ENCODE measurements around the gene RDH16.

The RDH16 gene

DNA sequence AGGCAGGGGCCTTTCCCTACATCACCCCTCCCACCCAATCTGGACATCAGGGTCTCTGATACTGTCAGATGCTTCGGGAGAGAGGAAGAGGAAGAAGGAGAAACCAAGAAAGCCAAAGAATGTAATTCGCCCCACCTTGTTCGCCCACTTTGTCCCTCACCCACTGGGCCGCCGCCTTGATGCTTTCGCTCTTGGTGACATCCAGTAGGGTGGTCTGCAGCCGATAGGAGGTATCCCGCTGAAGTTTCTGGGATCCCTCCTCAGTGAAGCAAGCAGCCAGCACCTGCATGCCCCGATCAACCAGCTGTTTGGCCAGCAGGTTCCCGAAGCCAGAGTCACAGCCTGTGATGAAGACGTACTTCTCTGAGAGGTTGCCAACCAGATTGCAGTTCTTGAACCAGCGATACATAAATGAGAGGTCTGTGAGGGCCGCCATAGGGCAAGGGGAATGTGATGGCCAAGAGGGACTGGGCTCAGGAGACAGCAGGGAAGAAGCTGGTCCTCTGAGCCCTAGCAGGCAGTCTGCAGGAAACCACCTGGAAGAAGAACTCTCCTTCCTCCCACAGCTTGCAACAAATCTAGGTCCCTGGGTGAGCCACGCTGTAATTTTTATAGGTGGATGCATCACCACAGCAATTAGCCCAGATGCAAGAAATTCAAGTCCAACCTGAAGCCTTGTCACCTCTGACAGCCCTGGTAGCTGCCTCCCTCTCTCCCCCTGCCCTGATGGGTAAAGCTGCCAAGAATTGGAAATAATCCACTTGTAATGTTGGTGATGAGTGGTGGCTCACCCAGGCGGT is 23.4 kb downstream of the RDH16 start, which contains the start of gene SDR9C7:
Gene SDR9C7 (minus strand): TSS at position 583 of the 800 bp plus-strand sequence. CDS start 147 bp downstream, at position 436.
- TF ChIP-seq, protein P1, sequence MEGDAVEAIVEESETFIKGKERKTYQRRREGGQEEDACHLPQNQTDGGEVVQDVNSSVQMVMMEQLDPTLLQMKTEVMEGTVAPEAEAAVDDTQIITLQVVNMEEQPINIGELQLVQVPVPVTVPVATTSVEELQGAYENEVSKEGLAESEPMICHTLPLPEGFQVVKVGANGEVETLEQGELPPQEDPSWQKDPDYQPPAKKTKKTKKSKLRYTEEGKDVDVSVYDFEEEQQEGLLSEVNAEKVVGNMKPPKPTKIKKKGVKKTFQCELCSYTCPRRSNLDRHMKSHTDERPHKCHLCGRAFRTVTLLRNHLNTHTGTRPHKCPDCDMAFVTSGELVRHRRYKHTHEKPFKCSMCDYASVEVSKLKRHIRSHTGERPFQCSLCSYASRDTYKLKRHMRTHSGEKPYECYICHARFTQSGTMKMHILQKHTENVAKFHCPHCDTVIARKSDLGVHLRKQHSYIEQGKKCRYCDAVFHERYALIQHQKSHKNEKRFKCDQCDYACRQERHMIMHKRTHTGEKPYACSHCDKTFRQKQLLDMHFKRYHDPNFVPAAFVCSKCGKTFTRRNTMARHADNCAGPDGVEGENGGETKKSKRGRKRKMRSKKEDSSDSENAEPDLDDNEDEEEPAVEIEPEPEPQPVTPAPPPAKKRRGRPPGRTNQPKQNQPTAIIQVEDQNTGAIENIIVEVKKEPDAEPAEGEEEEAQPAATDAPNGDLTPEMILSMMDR (conservative IDR thresholded peaks at IDR 0.05; ENCODE audit: low read length), result no peak
- no peak within 1 kb of the TSS for H3K4me3 ChIP-seq (ENCODE audit: low read length)
- DNase-seq (ENCODE audit: low read depth), result no peak

DNA sequence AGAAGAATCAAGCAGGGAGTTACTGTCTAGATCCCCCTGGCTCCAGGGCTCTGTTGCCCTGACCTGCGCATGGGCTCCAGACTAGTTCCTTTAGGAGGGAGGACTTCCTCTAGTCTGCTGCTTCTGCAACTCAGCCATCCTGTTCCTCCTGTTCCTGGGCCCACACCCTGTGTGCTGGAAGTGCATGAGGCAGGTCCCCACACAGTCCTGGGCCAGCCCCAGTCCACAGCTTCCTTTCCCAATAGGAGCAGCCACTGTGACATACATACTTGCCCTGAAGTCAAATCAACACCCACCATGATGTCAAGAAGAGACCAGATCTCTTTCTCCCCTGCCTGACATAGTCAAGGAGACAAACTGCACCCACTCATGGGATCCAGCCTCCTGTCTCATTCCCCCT is 24.5 kb downstream of the RDH16 start:
- DNase-seq (ENCODE audit: low read depth), result no peak
- no peak overlapping the region for H3K4me3 ChIP-seq (ENCODE audit: low read length)

DNA sequence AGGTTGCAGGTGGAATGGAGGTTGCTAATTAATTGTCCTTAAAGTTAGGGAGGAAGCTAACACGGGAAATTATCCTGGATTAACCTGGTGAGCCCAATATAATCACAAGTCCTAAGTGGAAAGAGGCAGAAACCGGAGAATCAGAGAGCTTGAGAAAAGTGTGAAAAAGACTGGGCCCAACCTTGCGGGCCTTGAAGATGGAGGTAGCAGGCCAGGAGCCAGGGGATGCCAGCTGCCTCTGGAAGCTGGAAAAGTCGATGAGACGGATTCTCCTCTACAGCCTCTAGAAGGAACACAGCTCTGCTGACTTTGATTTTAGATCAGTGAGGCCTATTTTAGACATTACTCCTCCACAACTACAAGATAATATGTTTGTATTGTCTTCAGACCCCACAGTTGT is 25.3 kb downstream of the RDH16 start:
- no peak for DNase-seq (ENCODE audit: low read depth)
- TF ChIP-seq, protein P1 (conservative IDR thresholded peaks at IDR 0.05; ENCODE audit: low read length), result no peak
- no peak overlapping the region for H3K4me3 ChIP-seq (ENCODE audit: low read length)

More for the DNA sequence above, 24.5 kb downstream of the RDH16 start:
- TF ChIP-seq, protein P1 (conservative IDR thresholded peaks at IDR 0.05; ENCODE audit: low read length), result no peak

DNA sequence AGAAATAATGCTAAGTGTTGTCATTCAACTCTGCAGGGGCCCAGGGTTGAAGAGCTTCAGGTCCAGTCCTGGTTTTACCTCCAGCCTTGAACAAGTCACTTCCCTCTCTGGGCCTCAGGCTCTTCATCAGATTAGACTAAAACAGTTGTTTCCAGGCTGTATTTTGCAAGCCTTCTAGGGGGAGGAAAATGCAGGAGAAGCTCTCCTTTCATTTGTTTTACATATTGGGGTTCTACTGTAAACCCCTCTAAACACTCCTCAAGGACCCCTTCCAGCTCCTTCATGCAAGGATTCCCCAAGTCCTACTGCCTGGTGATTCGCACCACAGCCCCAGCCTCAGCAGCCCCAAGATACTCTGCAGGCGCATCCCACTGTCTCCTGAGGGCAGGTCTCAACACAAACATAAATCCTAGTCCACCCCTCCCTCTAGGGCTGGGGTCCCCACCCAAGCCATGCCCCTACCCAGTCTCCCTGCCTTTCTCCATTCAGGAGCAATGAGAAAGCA is 25.9 kb downstream of the RDH16 start:
- TF ChIP-seq, protein P1 (conservative IDR thresholded peaks at IDR 0.05; ENCODE audit: low read length), result no peak
- H3K4me3 ChIP-seq (ENCODE audit: low read length), result no peak overlapping the region
- DNase-seq (ENCODE audit: low read depth), result peak; percentile 71

DNA sequence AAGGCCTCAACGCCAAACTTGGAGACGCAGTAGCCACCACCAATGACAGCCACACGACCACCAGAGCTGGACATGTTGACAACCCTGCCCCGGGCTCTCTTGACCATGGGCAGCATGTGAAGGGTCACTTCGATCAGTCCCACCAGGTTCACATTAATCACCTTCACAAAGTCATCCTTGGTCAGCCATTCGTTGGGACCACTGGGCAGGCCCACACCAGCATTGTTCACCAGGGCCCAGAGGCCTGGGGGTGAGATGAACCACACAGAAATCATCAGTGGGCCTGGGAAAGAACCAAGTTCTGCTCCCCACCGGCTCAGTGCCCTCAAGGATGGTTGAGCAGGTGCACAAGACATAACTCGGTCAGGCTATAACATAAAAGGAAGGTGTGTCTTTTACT is 27.2 kb downstream of the RDH16 start:
- TF ChIP-seq, protein P1 (conservative IDR thresholded peaks at IDR 0.05; ENCODE audit: low read length), result no peak
- H3K4me3 ChIP-seq (ENCODE audit: low read length), result no peak overlapping the region
- DNase-seq (ENCODE audit: low read depth), result no peak

DNA sequence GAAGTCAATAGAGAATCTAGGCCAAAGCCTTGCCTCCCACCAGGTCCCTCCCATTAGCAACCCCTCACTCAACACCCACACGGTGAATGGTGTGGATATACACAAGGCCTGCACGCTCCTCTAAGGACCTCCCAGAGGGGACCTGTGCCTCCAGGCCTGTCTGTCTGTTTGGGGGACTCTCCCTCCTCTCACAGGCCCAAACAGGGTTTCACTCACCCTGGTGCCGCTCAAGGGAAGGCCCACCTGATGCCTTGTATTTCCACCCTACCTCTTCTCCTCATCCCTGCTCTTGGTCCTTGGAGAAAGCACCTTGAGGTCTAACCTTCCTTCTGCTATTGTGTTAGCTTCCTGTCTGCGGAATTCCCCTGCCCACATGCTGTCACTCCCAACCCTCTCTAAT is 27.6 kb downstream of the RDH16 start:
- DNase-seq (ENCODE audit: low read depth), result no peak
- TF ChIP-seq, protein P1 (conservative IDR thresholded peaks at IDR 0.05; ENCODE audit: low read length), result no peak
- no peak overlapping the region for H3K4me3 ChIP-seq (ENCODE audit: low read length)

DNA sequence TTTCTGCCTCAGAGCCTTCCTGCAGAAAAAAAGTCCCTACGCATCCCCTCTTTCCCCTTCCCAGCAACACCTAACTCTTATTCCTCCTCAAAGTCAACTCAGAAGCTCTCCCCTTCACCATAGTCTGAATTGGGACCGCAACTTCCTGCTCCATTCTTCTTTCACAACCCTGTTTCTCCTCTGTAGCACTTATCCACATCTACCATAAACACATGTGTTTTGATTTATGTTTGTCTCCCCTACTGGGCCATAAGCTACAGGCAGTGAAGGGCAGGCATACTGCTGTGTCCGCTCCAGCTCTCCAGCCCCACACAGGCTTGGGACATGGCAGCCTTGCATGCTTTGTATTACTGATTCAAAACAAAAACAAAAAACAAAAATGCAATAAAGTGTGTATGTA is 29.1 kb downstream of the RDH16 start:
- TF ChIP-seq, protein P1 (conservative IDR thresholded peaks at IDR 0.05; ENCODE audit: low read length), result no peak
- no peak overlapping the region for H3K4me3 ChIP-seq (ENCODE audit: low read length)
- DNase-seq (ENCODE audit: low read depth), result peak; percentile 33
